ENCODE measurements around the gene CACTIN.

The CACTIN gene

GRCh38 chr19:3604227-3604986 lies 22.2 kb downstream of the CACTIN start:
- no peak for TF ChIP-seq CTCF (IDR thresholded peaks at IDR 0.05; ENCODE audit: low read depth, low read length, missing control alignments)
- H3K4me3 ChIP-seq (ENCODE audit: low read depth, low read length), result no peak overlapping the region
- no peak for DNase-seq (ENCODE audit: low read depth)

GRCh38 chr19:3603121-3603811 lies 23.3 kb downstream of the CACTIN start:
- H3K4me3 ChIP-seq (ENCODE audit: low read depth, low read length), result no peak overlapping the region
- TF ChIP-seq CTCF (IDR thresholded peaks at IDR 0.05; ENCODE audit: low read depth, low read length, missing control alignments), result no peak
- no peak for DNase-seq (ENCODE audit: low read depth)

GRCh38 chr19:3601021-3601420 lies 25.6 kb downstream of the CACTIN start:
- DNase-seq (ENCODE audit: low read depth), result no peak
- no peak for TF ChIP-seq CTCF (IDR thresholded peaks at IDR 0.05; ENCODE audit: low read depth, low read length, missing control alignments)
- H3K4me3 ChIP-seq (ENCODE audit: low read depth, low read length), result no peak overlapping the region

- TF ChIP-seq CTCF (IDR thresholded peaks at IDR 0.05; ENCODE audit: low read depth, low read length, missing control alignments), result no peak
- DNase-seq (ENCODE audit: low read depth), result no peak
- H3K4me3 ChIP-seq (ENCODE audit: low read depth, low read length), result no peak overlapping the region
These were observed 26.8 kb downstream of the CACTIN start for GRCh38 chr19:3599776-3600187.

GRCh38 chr19:3595521-3596061 lies 31.0 kb downstream of the CACTIN start:
- no peak for TF ChIP-seq CTCF (IDR thresholded peaks at IDR 0.05; ENCODE audit: low read depth, low read length, missing control alignments)
- no peak overlapping the region for H3K4me3 ChIP-seq (ENCODE audit: low read depth, low read length)
- DNase-seq (ENCODE audit: low read depth), result no peak

GRCh38 chr19:3593156-3593555 lies 33.4 kb downstream of the CACTIN start:
- DNase-seq (ENCODE audit: low read depth), result no peak
- H3K4me3 ChIP-seq (ENCODE audit: low read depth, low read length), result no peak overlapping the region
- TF ChIP-seq CTCF (IDR thresholded peaks at IDR 0.05; ENCODE audit: low read depth, low read length, missing control alignments), result no peak
